H1 (cell line): ENCODE measurements around the gene GJC2. TPM values are rescaled to one million over a fixed set of nuclear protein-coding genes. Genes with fewer than 3 reads are reported as not detected.

Experiments
- ASH2L ChIP-seq: fragments of 200-600, 300-600 bp; sonication (generic); IDR thresholded peaks from one replicate; pipeline ENCODE4 v1.7.1; 2017; ENCODE audit warnings: low read length
- BCL11A ChIP-seq, 2 experiments: IDR thresholded peaks; one replicate each; pipeline ENCODE4 v1.6.1; 2011; ENCODE audit warnings: low read depth in 2 of 2, low read length in 2 of 2, mild to moderate bottlenecking in 2 of 2
- CBX5 ChIP-seq: fragments of 300-800, 300-1000 bp; sonication (generic); IDR thresholded peaks from 2 replicates; pipeline ENCODE4 v1.7.1; 2016; ENCODE audit warnings: antibody characterized with exemption, low read length, low read depth
- CEBPB ChIP-seq: IDR thresholded peaks from 2 replicates; pipeline ENCODE4 v1.6.1; 2012; ENCODE audit warnings: low read depth, low read length
- CHD1 ChIP-seq: IDR thresholded peaks from 2 replicates; pipeline ENCODE4 v1.6.1; 2012; ENCODE audit warnings: low read depth, low read length, improper control_type of control experiment
- CHD2 ChIP-seq: IDR thresholded peaks from 2 replicates; pipeline ENCODE4 v1.6.1; 2012; ENCODE audit warnings: low read length, improper control_type of control experiment
- CTBP2 ChIP-seq: IDR thresholded peaks from 2 replicates; pipeline ENCODE4 v1.7.0; 2011; ENCODE audit warnings: borderline replicate concordance, mild to moderate bottlenecking, moderate library complexity, mixed read lengths, low read length; ENCODE audit not compliant: insufficient read depth, insufficient read length
- EP300 ChIP-seq, 2 experiments: IDR thresholded peaks; 1 replicate in 1 of 2; 2 replicates in 1 of 2; pipeline ENCODE4 v1.6.1; 2011 to 2012; ENCODE audit warnings: low read depth in 2 of 2, low read length in 2 of 2, mild to moderate bottlenecking in 2 of 2, borderline replicate concordance in 1 of 2, inconsistent platforms in 1 of 2, moderate library complexity in 1 of 2
- GABPA ChIP-seq: IDR thresholded peaks from 2 replicates; pipeline ENCODE4 v1.6.1; 2011; ENCODE audit warnings: mild to moderate bottlenecking, low read length, moderate library complexity, borderline replicate concordance; ENCODE audit not compliant: insufficient read depth
- HDAC6 ChIP-seq: IDR thresholded peaks from one replicate; pipeline ENCODE4 v1.7.1; 2012; ENCODE audit warnings: low read depth, mild to moderate bottlenecking, inconsistent platforms, low read length, moderate library complexity
- JUN ChIP-seq: IDR thresholded peaks from 2 replicates; pipeline ENCODE4 v1.6.1; 2011; ENCODE audit warnings: low read depth, mild to moderate bottlenecking, improper control_type of control experiment, low read length
- KDM1A ChIP-seq: fragments of 200-600, 300-600 bp; sonication (generic); IDR thresholded peaks from 2 replicates; pipeline ENCODE4 v1.7.1; 2016; ENCODE audit warnings: mild to moderate bottlenecking, low read length, borderline replicate concordance
- KDM5A ChIP-seq: fragments of 200-600 bp; IDR thresholded peaks from 2 replicates; pipeline ENCODE4 v1.7.1; 2012; ENCODE audit warnings: mild to moderate bottlenecking, low read length, inconsistent platforms, mixed read lengths
- MAFK ChIP-seq: IDR thresholded peaks from 2 replicates; pipeline ENCODE4 v1.6.1; 2012; ENCODE audit warnings: low read depth, mild to moderate bottlenecking, improper control_type of control experiment, low read length
- NANOG ChIP-seq: IDR thresholded peaks from 2 replicates; pipeline ENCODE4 v1.6.1; 2011; ENCODE audit warnings: low read length, low read depth, mild to moderate bottlenecking, inconsistent platforms; ENCODE audit not compliant: insufficient read depth, poor library complexity, severe bottlenecking
- PHF8 ChIP-seq: fragments of 200-600 bp; sonication (generic); conservative IDR thresholded peaks from 2 replicates; pipeline ENCODE4 v1.7.1; 2012; ENCODE audit warnings: low read depth, mild to moderate bottlenecking, inconsistent platforms, low read length, moderate library complexity
- POLR2A ChIP-seq, 2 experiments: IDR thresholded peaks; 1 replicate in 1 of 2; 2 replicates in 1 of 2; pipeline ENCODE4 v1.6.1; 2011; ENCODE audit warnings: low read depth in 2 of 2, low read length in 2 of 2, mild to moderate bottlenecking in 2 of 2; ENCODE audit errors: control extremely low read depth in 1 of 2
- RNF2 ChIP-seq: fragments of 200-900, 300-1000 bp; sonication (generic); IDR thresholded peaks from 2 replicates; pipeline ENCODE4 v1.7.1; 2016; ENCODE audit warnings: borderline replicate concordance, low read depth, mild to moderate bottlenecking, antibody characterized with exemption, low read length; ENCODE audit not compliant: poor library complexity, severe bottlenecking; ENCODE audit errors: missing control alignments
- SAP30 ChIP-seq: fragments of 300-600 bp; sonication (generic); IDR thresholded peaks from 2 replicates; pipeline ENCODE4 v1.7.1; 2012; ENCODE audit warnings: low read length, moderate library complexity, mild to moderate bottlenecking, inconsistent platforms; ENCODE audit not compliant: insufficient read depth, insufficient replicate concordance
- SIX5 ChIP-seq: IDR thresholded peaks from 2 replicates; pipeline ENCODE4 v1.6.1; 2011; ENCODE audit warnings: mild to moderate bottlenecking, low read depth, low read length
- SP2 ChIP-seq: IDR thresholded peaks from 2 replicates; pipeline ENCODE4 v1.6.1; 2012; ENCODE audit warnings: mild to moderate bottlenecking, low read length, inconsistent platforms
- TBP ChIP-seq: IDR thresholded peaks from 2 replicates; pipeline ENCODE4 v1.6.1; 2011; ENCODE audit warnings: low read depth, low read length, improper control_type of control experiment
- TEAD4 ChIP-seq: IDR thresholded peaks from 2 replicates; pipeline ENCODE4 v1.6.1; 2012; ENCODE audit warnings: low read depth, low read length, inconsistent platforms, mixed read lengths
- YY1 ChIP-seq: IDR thresholded peaks from 2 replicates; pipeline ENCODE4 v1.6.1; 2011; ENCODE audit warnings: low read depth, mild to moderate bottlenecking, low read length
- polyA plus RNA-seq, 7 experiments: library from polyadenylated mRNA; depleted of rRNA in 3 of 7; stranded (reverse) in 5 of 7; unstranded in 2 of 7; fragments of >200 nt in 5 of 7; fragments of 200-250 nt in 2 of 7; gene quantifications; 1 replicate in 5 of 7; 2 replicates in 1 of 7; 4 replicates in 1 of 7; pipeline versions ENCODE4 v1.2.1 to v1.2.3, GENCODE V29; 2011 to 2013; ENCODE audit warnings: missing spikeins in 2 of 7, mixed read lengths in 2 of 7
- total RNA-seq: library from RNA; stranded (reverse); fragmentation: NEBNext Ultra II Directional; extraction: Animal tissue kit (Norgen Biotek cat#: 25700); gene quantifications from 2 replicates; pipeline ENCODE4 v1.2.1, GENCODE V29; 2021

Gene GJC2
- total and polyA plus RNA-seq, 2 of the 8 experiments (the other 6 are each of a cell fraction or from before 2014, with no cell fraction given): 0.17 to 0.54 TPM

GRCh38 chr1:228102791-228103620 lies 46.7 kb upstream of the GJC2 start, which contains the start of gene C1orf35 (continued):
- TF ChIP-seq POLR2A (IDR thresholded peaks at IDR 0.05; ENCODE audit: control extremely low read depth in 1 of 2, low read depth in 2 of 2, low read length in 2 of 2): peak in 1 of 2 experiments; percentile 79; a peak in 2 of 3 replicates
- no peak for TF ChIP-seq CEBPB
- no peak for TF ChIP-seq CTBP2
- TF ChIP-seq YY1: peak; percentile 64
- TF ChIP-seq MAFK: no peak
- TF ChIP-seq PHF8: peak; percentile 91
- TF ChIP-seq EP300 (IDR thresholded peaks at IDR 0.05; ENCODE audit: borderline replicate concordance in 1 of 2, low read depth in 2 of 2, low read length in 2 of 2): peak in 1 of 2 experiments; percentile 61; a peak in 1 of 3 replicates
- TF ChIP-seq GABPA: no peak; the same call in 1 of the 2 replicates
- TF ChIP-seq SP2: no peak
- no peak for TF ChIP-seq SIX5
- peak; percentile 82 for TF ChIP-seq ASH2L
- no peak for TF ChIP-seq TEAD4
- no peak for TF ChIP-seq JUN
- TF ChIP-seq CHD1: no peak
- TF ChIP-seq SAP30: no peak
- TF ChIP-seq CBX5: no peak
- TF ChIP-seq KDM1A: no peak
- TF ChIP-seq TBP: peak; percentile 77
- TF ChIP-seq RNF2: no peak
- TF ChIP-seq KDM5A: peak; percentile 73
- no peak for TF ChIP-seq BCL11A (IDR thresholded peaks at IDR 0.05; ENCODE audit: low read depth in 2 of 2, low read length in 2 of 2)
- TF ChIP-seq CHD2: no peak
- TF ChIP-seq HDAC6: no peak
- TF ChIP-seq NANOG: no peak
